Neural cell (in vitro differentiated cells): ENCODE data around the gene TOGARAM1. TPM values are rescaled to one million over a fixed set of nuclear protein-coding genes. Genes with fewer than 3 reads are reported as not detected.

Experiments
- H2AFZ ChIP-seq: fragments of 200-600, 300-800 bp; sonication (generic), shearing (Covaris generic); 2 replicates; pipeline ENCODE4 v1.6.0; 2014; ENCODE audit warnings: low read depth, mild to moderate bottlenecking, antibody characterized with exemption, low read length, moderate library complexity
- H3F3A ChIP-seq: fragments of 200-600 bp; shearing (Covaris generic); 2 replicates; pipeline ENCODE4 v1.6.1; 2016; ENCODE audit warnings: mild to moderate bottlenecking, moderate library complexity, mixed read lengths, antibody characterized with exemption, low read length; ENCODE audit not compliant: insufficient read depth, poor library complexity, severe bottlenecking
- H3K27ac ChIP-seq: fragments of 200-600, 300-800 bp; sonication (generic), shearing (Covaris generic); 2 replicates; pipeline ENCODE4 v1.5.1; 2014; ENCODE audit warnings: mild to moderate bottlenecking, low read length, moderate library complexity
- H3K27me3 ChIP-seq: fragments of 300-800, 200-600 bp; sonication (generic), shearing (Covaris generic); 2 replicates; pipeline ENCODE4 v1.6.0; 2014; ENCODE audit warnings: mild to moderate bottlenecking, low read depth, low read length, moderate library complexity; ENCODE audit not compliant: insufficient read depth
- H3K36me3 ChIP-seq: fragments of 300-800, 200-600 bp; sonication (generic), shearing (Covaris generic); 2 replicates; pipeline ENCODE4 v1.5.1; 2014; ENCODE audit warnings: mild to moderate bottlenecking, antibody characterized with exemption, low read length, moderate library complexity; ENCODE audit not compliant: insufficient read depth
- H3K4me2 ChIP-seq: fragments of 300-800, 200-600 bp; sonication (generic), shearing (Covaris generic); 2 replicates; pipeline ENCODE4 v1.6.0; 2014; ENCODE audit warnings: mild to moderate bottlenecking, low read length
- H3K4me3 ChIP-seq: fragments of 300-800, 200-600 bp; sonication (generic), shearing (Covaris generic); 2 replicates; pipeline ENCODE4 v1.5.1; 2014; ENCODE audit warnings: mild to moderate bottlenecking, low read length, moderate library complexity
- H3K79me2 ChIP-seq: fragments of 200-600 bp; shearing (Covaris generic); replicated peaks from 2 replicates; pipeline ENCODE4 v1.6.0; 2014; ENCODE audit warnings: mild to moderate bottlenecking, low read length, moderate library complexity; ENCODE audit not compliant: insufficient read depth
- H3K9ac ChIP-seq: fragments of 300-800, 200-600 bp; sonication (generic), shearing (Covaris generic); 2 replicates; pipeline ENCODE4 v1.6.1; 2016; ENCODE audit warnings: mild to moderate bottlenecking, low read length, mixed read lengths
- H3K9me2 ChIP-seq: fragments of 200-600 bp; shearing (Covaris generic); 2 replicates; pipeline ENCODE4 v1.6.1; 2016; ENCODE audit warnings: mild to moderate bottlenecking, low read length, mixed read lengths; ENCODE audit not compliant: insufficient read depth
- H3K9me3 ChIP-seq: fragments of 200-600, 300-800 bp; sonication (generic), shearing (Covaris generic); 2 replicates; pipeline ENCODE4 v1.6.1; 2016; ENCODE audit warnings: mild to moderate bottlenecking, mixed run types, low read length, moderate library complexity, mixed read lengths
- H4K20me1 ChIP-seq: fragments of 200-600 bp; shearing (Covaris generic); 2 replicates; pipeline ENCODE4 v1.6.1; 2016; ENCODE audit warnings: mild to moderate bottlenecking, mixed run types; ENCODE audit not compliant: insufficient read depth
- EP300 ChIP-seq: fragments of 450-650 bp; conservative IDR thresholded peaks from 2 replicates; pipeline ENCODE4 v1.6.1; 2014; ENCODE audit warnings: antibody characterized with exemption, mild to moderate bottlenecking, moderate library complexity; ENCODE audit not compliant: poor library complexity, severe bottlenecking
- EZH2 ChIP-seq: fragments of 200-600, 300-800 bp; shearing (Covaris generic), sonication (generic); IDR thresholded peaks from 2 replicates; pipeline ENCODE4 v1.6.1; 2014; ENCODE audit warnings: antibody characterized with exemption, low read length, borderline replicate concordance, mild to moderate bottlenecking; ENCODE audit not compliant: insufficient read depth, poor library complexity, severe bottlenecking
- MXI1 ChIP-seq: fragments of 450-650 bp; conservative IDR thresholded peaks from 2 replicates; pipeline ENCODE4 v1.6.1; 2014; ENCODE audit warnings: antibody characterized with exemption, mild to moderate bottlenecking; ENCODE audit not compliant: poor library complexity, severe bottlenecking
- POLR2AphosphoS5 ChIP-seq: IDR thresholded peaks from 2 replicates; pipeline ENCODE4 v1.6.1; 2012
- RAD21 ChIP-seq: fragments of 450-650 bp; conservative IDR thresholded peaks from 2 replicates; pipeline ENCODE4 v1.6.1; 2014; ENCODE audit warnings: antibody characterized with exemption, mild to moderate bottlenecking, moderate library complexity
- REST ChIP-seq: IDR thresholded peaks from 2 replicates; pipeline ENCODE4 v1.6.1; 2012; ENCODE audit warnings: borderline replicate concordance
- SMC3 ChIP-seq: fragments of 450-650 bp; conservative IDR thresholded peaks from 2 replicates; pipeline ENCODE4 v1.6.1; 2014; ENCODE audit warnings: antibody characterized with exemption, mild to moderate bottlenecking, moderate library complexity; ENCODE audit not compliant: poor library complexity
- TAF1 ChIP-seq: IDR thresholded peaks from 2 replicates; pipeline ENCODE4 v1.6.1; 2012; ENCODE audit warnings: low read depth
- polyA plus RNA-seq: library from polyadenylated mRNA; depleted of rRNA; stranded (reverse); fragments of >200 nt; gene quantifications from 2 replicates; pipeline ENCODE4 v1.2.3, GENCODE V29; 2014
- TF ChIP-seq, protein P1 (sequence below): fragments of 450-650 bp; IDR thresholded peaks from 2 replicates; pipeline ENCODE4 v1.5.1; 2014; ENCODE audit warnings: antibody characterized with exemption, mild to moderate bottlenecking, moderate library complexity; ENCODE audit not compliant: poor library complexity, severe bottlenecking

TOGARAM1 gene
- polyA plus RNA-seq, 1 donor from 2014 or later = 23.8 TPM

DNA sequence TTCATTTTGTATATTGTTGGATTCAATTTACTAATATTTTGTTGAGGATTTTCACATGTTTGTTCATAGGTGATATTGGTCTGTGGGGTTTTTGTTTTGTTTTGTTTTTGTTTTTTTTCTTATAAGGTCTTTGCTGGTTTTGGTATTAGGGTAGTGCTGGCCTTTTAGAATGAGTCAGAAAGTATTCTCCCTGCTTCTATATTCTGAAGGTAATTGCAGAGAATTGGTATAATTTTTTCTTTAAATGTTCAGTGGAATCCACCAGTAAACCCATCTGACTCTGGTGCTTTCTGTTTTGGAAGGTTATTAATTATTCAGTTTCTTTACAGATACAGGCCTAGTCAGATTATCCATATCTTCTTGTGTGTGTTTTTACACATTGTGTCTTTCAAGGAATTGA, 8.9 kb downstream of the TOGARAM1 start:
- no peaks in the 10 kb centered on the region for H3K9me3 ChIP-seq
- no peak for TF ChIP-seq EZH2
- TF ChIP-seq TAF1 = no peak
- TF ChIP-seq EP300 = no peak
- TF ChIP-seq RAD21 = no peak
- no peak for TF ChIP-seq MXI1
- TF ChIP-seq POLR2AphosphoS5 = no peak
- TF ChIP-seq, protein P1, sequence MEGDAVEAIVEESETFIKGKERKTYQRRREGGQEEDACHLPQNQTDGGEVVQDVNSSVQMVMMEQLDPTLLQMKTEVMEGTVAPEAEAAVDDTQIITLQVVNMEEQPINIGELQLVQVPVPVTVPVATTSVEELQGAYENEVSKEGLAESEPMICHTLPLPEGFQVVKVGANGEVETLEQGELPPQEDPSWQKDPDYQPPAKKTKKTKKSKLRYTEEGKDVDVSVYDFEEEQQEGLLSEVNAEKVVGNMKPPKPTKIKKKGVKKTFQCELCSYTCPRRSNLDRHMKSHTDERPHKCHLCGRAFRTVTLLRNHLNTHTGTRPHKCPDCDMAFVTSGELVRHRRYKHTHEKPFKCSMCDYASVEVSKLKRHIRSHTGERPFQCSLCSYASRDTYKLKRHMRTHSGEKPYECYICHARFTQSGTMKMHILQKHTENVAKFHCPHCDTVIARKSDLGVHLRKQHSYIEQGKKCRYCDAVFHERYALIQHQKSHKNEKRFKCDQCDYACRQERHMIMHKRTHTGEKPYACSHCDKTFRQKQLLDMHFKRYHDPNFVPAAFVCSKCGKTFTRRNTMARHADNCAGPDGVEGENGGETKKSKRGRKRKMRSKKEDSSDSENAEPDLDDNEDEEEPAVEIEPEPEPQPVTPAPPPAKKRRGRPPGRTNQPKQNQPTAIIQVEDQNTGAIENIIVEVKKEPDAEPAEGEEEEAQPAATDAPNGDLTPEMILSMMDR = no peak
- TF ChIP-seq REST = no peak
- no peaks in the 10 kb centered on the region for H3K27me3 ChIP-seq
- H2AFZ ChIP-seq = no peak overlapping the region
- H3F3A ChIP-seq = no peaks in the 10 kb centered on the region
- H3K36me3 ChIP-seq = no peaks in the 10 kb centered on the region
- H3K79me2 ChIP-seq = peaks cover 96% of the 10 kb centered on the region
- H3K9me2 ChIP-seq = no peaks in the 10 kb centered on the region
- H3K27ac ChIP-seq = no peak overlapping the region
- no peak overlapping the region for H3K9ac ChIP-seq
- no peak overlapping the region for H3K4me2 ChIP-seq
- H3K4me3 ChIP-seq = no peak overlapping the region
- H4K20me1 ChIP-seq = peaks cover 3% of the 10 kb centered on the region

DNA sequence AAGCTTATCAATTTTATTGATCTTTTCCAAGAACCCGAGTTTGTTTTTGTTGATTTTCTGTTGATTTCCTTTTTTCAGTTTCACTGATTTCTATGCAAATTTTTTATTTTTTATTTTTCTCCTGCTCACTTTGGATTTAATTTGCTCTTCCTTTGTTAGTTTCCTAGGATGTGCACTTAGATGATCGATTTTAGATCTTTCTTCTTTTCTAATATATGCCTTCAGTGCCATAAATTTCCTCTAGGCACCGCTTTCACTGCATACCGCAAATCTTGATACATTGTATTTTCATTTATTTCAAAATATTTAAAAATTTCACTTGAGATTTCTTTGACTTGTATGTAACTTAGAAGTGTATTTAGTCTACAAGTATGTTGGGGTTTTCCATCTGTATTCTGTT, 9.5 kb downstream of the TOGARAM1 start:
- Histone ChIP-seq H3K9me3 (no peaks in the 10 kb centered on the region), H3K4me2 (no peak overlapping the region), H3K27me3 (no peaks in the 10 kb centered on the region), H3F3A (no peaks in the 10 kb centered on the region), H3K36me3 (no peaks in the 10 kb centered on the region), H3K9ac (no peak overlapping the region), H3K27ac (no peak overlapping the region), H2AFZ (no peak overlapping the region), H3K79me2 (peaks cover 96% of the 10 kb centered on the region), H3K4me3 (no peak overlapping the region), H3K9me2 (no peaks in the 10 kb centered on the region), H4K20me1 (peaks cover 3% of the 10 kb centered on the region)
- TF ChIP-seq REST = no peak
- TF ChIP-seq EP300 = no peak
- TF ChIP-seq TAF1 = no peak
- no peak for TF ChIP-seq MXI1
- TF ChIP-seq SMC3 = no peak
- no peak for TF ChIP-seq POLR2AphosphoS5
- no peak for TF ChIP-seq EZH2
- TF ChIP-seq, protein P1 = no peak
- no peak for TF ChIP-seq RAD21
